ENCODE measurements around the gene DPH2. TPM values are rescaled to one million over a fixed set of nuclear protein-coding genes. Genes with fewer than 3 reads are reported as not detected.

Gene DPH2
- 13.4 and 19.6 TPM in 2 replicates for total RNA-seq

GRCh38 chr1:43969746-43970466, at the start of gene DPH2:
DPH2 (plus strand) TSS chr1:43970010; CDS start chr1:43970176, 166 bp downstream.

GRCh38 chr1:43933386-43934100, 36.3 kb upstream of the DPH2 start, which contains the start of gene ARTN:
ARTN (plus strand) TSS chr1:43933801; CDS start chr1:43935657, 1,856 bp downstream.

GRCh38 chr1:43946236-43947060, 23.4 kb upstream of the DPH2 start, which contains the start of gene IPO13:
IPO13 (plus strand) TSS chr1:43946950; CDS start chr1:43947601, 651 bp downstream.

GRCh38 chr1:43974443-43975248, 4.8 kb downstream of the DPH2 start, which contains the start of gene ATP6V0B:
ATP6V0B (plus strand) TSS chr1:43974960; CDS start chr1:43975041, 81 bp downstream.

GRCh38 chr1:43978551-43979260, 8.9 kb downstream of the DPH2 start, which contains the start of gene B4GALT2:
B4GALT2 (plus strand) TSS chr1:43979210; CDS start chr1:43981161, 1,951 bp downstream.

GRCh38 chr1:43991476-43992231, 21.8 kb downstream of the DPH2 start, which contains the start of gene CCDC24:
CCDC24 (plus strand) TSS chr1:43991599; CDS start chr1:43991879, 280 bp downstream.

Other genes starting within 250 kb of the DPH2 start
- gene ARTN, start 36.2 kb upstream of the DPH2 start, total RNA-seq: 0.30 TPM in 1 of 2 replicates, not detected in the other
- gene IPO13, start 23.1 kb upstream of the DPH2 start, total RNA-seq: 19.0 and 27.9 TPM in 2 replicates
- gene ATP6V0B, start 5.0 kb downstream of the DPH2 start, total RNA-seq: 74.9 and 154 TPM in 2 replicates
- 78.9 and 84.0 TPM in 2 replicates for gene B4GALT2, start 9.2 kb downstream of the DPH2 start, total RNA-seq
- gene CCDC24, start 21.6 kb downstream of the DPH2 start, total RNA-seq: 3.3 and 4.8 TPM in 2 replicates
- 7.7 and 11.0 TPM in 2 replicates for gene SLC6A9, start 61.5 kb downstream of the DPH2 start, total RNA-seq
- gene KLF17, start 148.8 kb downstream of the DPH2 start, total RNA-seq: 0.05 TPM in 1 of 2 replicates, not detected in the other
- gene KLF18, start 171.6 kb downstream of the DPH2 start, total RNA-seq: not detected in 2 replicates
- gene DMAP1, start 243.5 kb downstream of the DPH2 start, total RNA-seq: 11.3 and 18.1 TPM in 2 replicates